B cell (primary cell): ENCODE measurements around the gene PLEKHN1.
"Not testable (repeated sequence)": the region's sequence is repeated elsewhere in the genome, so short reads cannot be mapped to it uniquely, and the experiment has no call there.

Experiments used
- CTCF ChIP-seq: fragments of 200-600 bp; IDR thresholded peaks from one replicate; pipeline ENCODE4 v1.8.0; 2022; ENCODE audit warnings: antibody characterized with exemption, mild to moderate bottlenecking
- EZH2 ChIP-seq: IDR thresholded peaks from 2 replicates; pipeline ENCODE4 v1.6.1; 2012; ENCODE audit warnings: borderline replicate concordance, low read depth, mild to moderate bottlenecking, moderate library complexity, low read length; ENCODE audit not compliant: insufficient read depth, poor library complexity, severe bottlenecking

DNA sequence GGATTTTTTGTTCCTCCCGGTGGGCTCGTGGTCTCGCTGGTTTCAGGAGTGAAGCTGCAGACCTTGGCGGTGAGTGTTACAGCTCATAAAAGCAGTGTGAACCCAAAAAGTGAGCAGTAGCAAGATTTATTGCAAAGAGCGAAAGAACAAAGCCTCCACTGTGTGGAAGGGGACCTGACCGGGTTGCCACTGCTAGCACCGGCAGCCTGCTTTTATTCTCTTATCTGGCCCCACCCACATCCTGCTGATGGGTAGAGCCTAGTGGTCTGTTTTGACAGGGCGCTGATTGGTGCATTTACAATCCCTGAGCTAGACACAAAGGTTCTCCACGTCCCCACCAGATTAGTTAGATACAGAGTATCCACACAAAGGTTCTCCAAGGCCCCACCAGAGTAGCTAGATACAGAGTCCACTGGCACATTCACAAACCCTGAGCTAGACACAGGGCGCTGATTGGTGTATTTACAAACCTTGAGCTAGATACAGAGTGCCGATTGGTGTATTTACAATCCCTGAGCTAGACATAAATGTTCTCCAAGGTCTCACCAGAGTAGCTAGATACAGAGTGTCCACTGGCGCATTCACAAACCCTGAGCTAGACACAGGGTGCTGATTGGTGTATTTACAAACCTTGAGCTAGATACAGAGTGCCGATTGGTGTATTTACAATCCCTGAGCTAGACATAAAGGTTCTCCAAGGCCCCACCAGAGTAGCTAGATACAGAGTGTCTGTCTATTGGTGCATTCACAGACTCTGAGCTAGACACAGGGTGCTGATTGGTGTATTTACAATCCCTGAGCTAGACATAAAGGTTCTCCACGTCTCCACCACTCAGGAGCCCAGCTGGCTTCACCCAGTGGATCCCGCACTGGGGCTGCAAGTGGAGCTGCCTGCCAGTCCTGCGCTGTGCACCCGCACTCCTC, 51.4 kb downstream of the PLEKHN1 start:
- TF ChIP-seq EZH2, CTCF: not testable (repeated sequence)
